AG04450 (cell line): ENCODE measurements around the gene CDV3. TPM values are rescaled to one million over a fixed set of nuclear protein-coding genes. Genes with fewer than 3 reads are reported as not detected.

Source experiments
- CTCF ChIA-PET: fragments of 300-600, 350-600 bp; formaldehyde crosslinking; extraction: SDS; loops from one replicate; lab custom pipeline; 2022; ENCODE audit warnings: antibody characterized with exemption, inconsistent platforms; lab: Charles Lee
- POLR2A ChIA-PET: fragments of 350-600 bp; formaldehyde crosslinking; extraction: SDS; loops from one replicate; lab custom pipeline; 2021; ENCODE audit warnings: antibody characterized with exemption, inconsistent platforms; lab: Yijun Ruan, JAX
- DNase-seq: peaks from one replicate; pipeline ENCODE4 v3.0.0-alpha.2; 2011; ENCODE audit warnings: low read depth, low spot score
- H3K27ac ChIP-seq: one replicate; pipeline ENCODE4 v1.5.1; 2012; ENCODE audit warnings: low read depth, low read length, control low read depth
- H3K27me3 ChIP-seq: one replicate; pipeline ENCODE4 v1.6.0; 2012; ENCODE audit warnings: low read length; ENCODE audit not compliant: control insufficient read depth, insufficient read depth
- H3K4me3 ChIP-seq: 2 replicates; pipeline ENCODE4 v1.5.1; 2011; ENCODE audit warnings: mild to moderate bottlenecking, low read depth, low read length, control low read depth
- H3K9me3 ChIP-seq: 2 replicates; pipeline ENCODE4 v1.5.1; 2012; ENCODE audit warnings: low read length; ENCODE audit not compliant: control insufficient read depth, insufficient read depth
- polyA plus RNA-seq: library from polyadenylated mRNA; depleted of rRNA; stranded (reverse); fragments of >200 nt; gene quantifications from 2 replicates; pipeline ENCODE4 v1.2.3, GENCODE V29; 2011
- TF ChIP-seq, protein P1 (sequence below): IDR thresholded peaks from 2 replicates; pipeline ENCODE4 v1.5.1; 2011; ENCODE audit warnings: low read depth, low read length, control low read depth, inconsistent platforms

Gene CDV3
- polyA plus RNA-seq, 1 experiment, result 164 TPM

DNA sequence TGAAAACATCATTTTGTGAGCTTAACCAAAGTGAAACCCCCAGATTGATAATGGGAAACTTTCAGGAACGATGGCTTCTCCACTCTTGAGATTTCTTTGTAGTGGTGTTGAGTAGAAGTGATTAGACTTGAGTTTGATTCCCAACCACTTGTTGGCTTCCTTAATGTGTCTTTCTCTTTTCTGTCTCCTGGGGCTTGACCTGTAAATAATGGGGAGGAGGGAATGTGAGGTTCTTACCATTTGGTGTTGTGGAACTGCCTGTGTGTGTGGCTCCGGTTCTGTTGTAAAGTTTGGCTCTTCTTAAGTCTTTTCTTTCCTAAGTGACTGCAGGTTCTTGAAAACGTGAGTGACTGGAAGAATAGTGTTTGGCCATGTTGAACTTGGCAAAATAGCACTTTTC, 2.7 kb downstream of the CDV3 start:
- H3K4me3 ChIP-seq, result peak overlapping the region; percentile 66
- H3K9me3 ChIP-seq, result no peaks in the 10 kb centered on the region
- H3K27me3 ChIP-seq, result no peaks in the 10 kb centered on the region
- ChIA-PET POLR2A (no interaction called here), CTCF (interaction anchor here (0.6 to 6.0 kb wide), 3 partner anchors 102 to 531 kb away, joined by 6 to 54 read pairs (median 17); no protein-coding TSS in a partner anchor)
- no peak overlapping the region for H3K27ac ChIP-seq
- TF ChIP-seq, protein P1, sequence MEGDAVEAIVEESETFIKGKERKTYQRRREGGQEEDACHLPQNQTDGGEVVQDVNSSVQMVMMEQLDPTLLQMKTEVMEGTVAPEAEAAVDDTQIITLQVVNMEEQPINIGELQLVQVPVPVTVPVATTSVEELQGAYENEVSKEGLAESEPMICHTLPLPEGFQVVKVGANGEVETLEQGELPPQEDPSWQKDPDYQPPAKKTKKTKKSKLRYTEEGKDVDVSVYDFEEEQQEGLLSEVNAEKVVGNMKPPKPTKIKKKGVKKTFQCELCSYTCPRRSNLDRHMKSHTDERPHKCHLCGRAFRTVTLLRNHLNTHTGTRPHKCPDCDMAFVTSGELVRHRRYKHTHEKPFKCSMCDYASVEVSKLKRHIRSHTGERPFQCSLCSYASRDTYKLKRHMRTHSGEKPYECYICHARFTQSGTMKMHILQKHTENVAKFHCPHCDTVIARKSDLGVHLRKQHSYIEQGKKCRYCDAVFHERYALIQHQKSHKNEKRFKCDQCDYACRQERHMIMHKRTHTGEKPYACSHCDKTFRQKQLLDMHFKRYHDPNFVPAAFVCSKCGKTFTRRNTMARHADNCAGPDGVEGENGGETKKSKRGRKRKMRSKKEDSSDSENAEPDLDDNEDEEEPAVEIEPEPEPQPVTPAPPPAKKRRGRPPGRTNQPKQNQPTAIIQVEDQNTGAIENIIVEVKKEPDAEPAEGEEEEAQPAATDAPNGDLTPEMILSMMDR, result no peak
- no peak for DNase-seq

DNA sequence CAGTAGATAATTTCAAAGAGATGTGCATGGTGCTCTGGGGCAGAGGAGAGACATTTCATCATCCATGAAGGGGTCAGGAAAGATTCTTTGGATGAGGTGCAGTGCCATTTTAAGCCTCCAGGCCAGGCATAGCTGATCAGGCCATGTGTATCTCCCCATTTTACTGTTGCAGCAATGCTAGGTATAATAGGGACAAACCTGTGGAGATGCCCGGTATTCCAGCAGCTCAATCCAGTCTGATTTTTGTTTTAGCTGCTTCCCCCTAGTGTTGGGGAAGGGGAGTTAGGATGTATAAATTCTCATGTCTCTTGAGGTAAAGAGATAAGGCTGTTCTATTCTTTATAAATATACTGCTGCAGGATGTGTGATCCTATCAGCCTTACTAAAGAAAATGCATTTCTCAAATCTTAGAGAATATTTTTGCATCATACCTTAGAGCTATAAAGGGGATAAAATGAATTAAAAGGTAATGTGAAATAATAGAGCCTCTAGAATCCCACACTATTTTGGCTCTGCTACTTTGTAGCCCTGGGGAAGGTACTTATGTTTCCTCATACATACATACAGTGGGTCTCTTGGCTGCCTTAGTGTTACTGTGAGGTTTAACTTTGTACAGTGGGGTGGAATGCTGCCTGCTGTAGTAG, 5.2 kb downstream of the CDV3 start:
- Histone ChIP-seq H3K4me3 (peak overlapping the region; percentile 11; the same call in 1 of the 2 replicates), H3K27ac (no peak overlapping the region), H3K9me3 (no peaks in the 10 kb centered on the region), H3K27me3 (no peaks in the 10 kb centered on the region)
- ChIA-PET POLR2A (interaction anchor here (0.7 to 1.2 kb wide), 4 partner anchors 9 to 104 kb away, joined by 3 to 4 read pairs (median 4); partner anchors contain the start of gene TOPBP1), CTCF (interaction anchor here (0.6 to 6.0 kb wide), 38 partner anchors 9 to 852 kb away, joined by 3 to 54 read pairs (median 4); no protein-coding TSS in a partner anchor)
- no peak for DNase-seq
- TF ChIP-seq, protein P1, result peak; percentile 76

DNA sequence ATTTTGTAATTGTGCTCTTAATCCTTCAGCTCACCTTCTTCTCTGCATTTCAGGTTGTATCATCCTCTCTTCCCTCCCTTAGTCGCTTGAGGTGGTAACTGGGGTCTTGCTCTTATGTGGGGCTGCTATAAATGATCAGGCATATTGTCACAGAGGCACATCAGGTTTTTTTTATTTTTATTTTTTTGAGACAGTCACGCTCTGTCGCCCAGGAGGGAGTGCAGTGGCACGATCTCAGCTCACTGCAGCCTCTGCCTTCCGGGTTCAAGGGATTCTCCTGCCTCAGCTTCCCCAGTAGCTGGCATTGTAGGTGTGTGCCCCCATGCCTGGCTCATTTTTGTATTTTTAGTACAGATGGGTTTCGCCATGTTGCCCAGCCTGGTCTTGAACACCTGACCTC, 9.9 kb downstream of the CDV3 start:
- TF ChIP-seq, protein P1, result no peak
- CTCF ChIA-PET, result no interaction called here
- POLR2A ChIA-PET, result no interaction called here

DNA sequence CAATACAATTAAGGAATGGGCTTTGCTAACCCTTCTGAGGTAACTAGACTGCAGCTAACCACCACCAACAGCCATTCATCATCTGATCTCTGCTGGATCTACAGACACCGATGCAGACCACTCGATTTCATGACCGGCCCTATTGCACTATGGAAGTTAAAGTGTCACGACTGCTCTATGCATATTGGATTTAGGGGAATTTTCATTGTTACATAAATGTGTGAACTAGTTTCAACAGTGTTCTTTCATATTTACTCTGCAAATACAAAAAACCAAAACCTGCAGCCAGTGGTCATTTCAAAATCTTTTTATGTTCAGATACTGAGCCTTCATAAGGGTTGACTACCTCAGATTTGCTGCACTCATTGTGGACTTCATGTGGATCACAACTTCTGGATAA, 14.5 kb downstream of the CDV3 start:
- ChIA-PET POLR2A (no interaction called here), CTCF (interaction anchor here (1.2 to 1.5 kb wide), 2 partner anchors 9 to 27 kb away, joined by 3 to 11 read pairs; no protein-coding TSS in a partner anchor)
- no peaks in the 10 kb centered on the region for H3K27me3 ChIP-seq
- no peak overlapping the region for H3K4me3 ChIP-seq
- H3K9me3 ChIP-seq, result no peaks in the 10 kb centered on the region
- DNase-seq, result no peak
- TF ChIP-seq, protein P1, result no peak
- no peak overlapping the region for H3K27ac ChIP-seq

More for the DNA sequence above, 9.9 kb downstream of the CDV3 start:
- no peak for DNase-seq
- Histone ChIP-seq H3K27ac (no peak overlapping the region), H3K9me3 (no peaks in the 10 kb centered on the region), H3K4me3 (no peak overlapping the region), H3K27me3 (no peaks in the 10 kb centered on the region)

GRCh38 chr3:133588784-133589465, 15.4 kb downstream of the CDV3 start:
- TF ChIP-seq, protein P1, result no peak
- DNase-seq, result no peak
- ChIA-PET POLR2A (no interaction called here), CTCF (interaction anchor here (1.3 kb wide), 1 partner anchor 10 kb away, joined by 3 read pairs; no protein-coding TSS in a partner anchor)
- Histone ChIP-seq H3K27ac (no peak overlapping the region), H3K4me3 (no peak overlapping the region), H3K27me3 (no peaks in the 10 kb centered on the region), H3K9me3 (no peaks in the 10 kb centered on the region)
